Activated T-helper 1 cell treated with anti-CD3 and anti-CD28 coated beads, Interleukin-12 subunit alpha, Interleukin-12 subunit beta, Interleukin-2, Interleukin-4 antibody, amounts not matched to agents 30 ng/mL and 10 ng/mL and 1 ng/mL, durations not matched to agents 14 hours and 24 hours and 36 hours (primary cell): Measurements from ENCODE around the gene MAPK10. TPM values are rescaled to one million over a fixed set of nuclear protein-coding genes. Genes with fewer than 3 reads are reported as not detected.

ENCODE experiments used
- DNase-seq: peaks from one replicate; pipeline ENCODE4 v3.0.0; 2021; ENCODE audit warnings: low spot score
- H3K27ac Mint-ChIP-seq: one replicate; pipeline ENCODE4 v1.8.0; 2021; ENCODE audit warnings: mild to moderate bottlenecking, mixed read lengths
- H3K27me3 Mint-ChIP-seq: one replicate; pipeline ENCODE4 v1.8.0; 2022; ENCODE audit warnings: mild to moderate bottlenecking, moderate library complexity, mixed read lengths; ENCODE audit not compliant: insufficient read depth
- H3K36me3 Mint-ChIP-seq: one replicate; pipeline ENCODE4 v1.8.0; 2021; ENCODE audit warnings: low read depth, mixed read lengths
- H3K4me1 Mint-ChIP-seq: one replicate; pipeline ENCODE4 v1.8.0; 2021; ENCODE audit warnings: low read depth, mixed read lengths
- H3K4me3 Mint-ChIP-seq: one replicate; pipeline ENCODE4 v1.8.0; 2021; ENCODE audit warnings: mild to moderate bottlenecking, moderate library complexity, mixed read lengths
- H3K9me3 Mint-ChIP-seq: one replicate; pipeline ENCODE4 v1.8.0; 2021; ENCODE audit warnings: mixed read lengths
- intact Hi-C: fragments of 100-400 bp; cut with micrococcal nuclease; formaldehyde crosslinking; loops from one replicate; pipeline ENCODE4 v1.15.1; 2024
- total RNA-seq: library from RNA; stranded (reverse); gene quantifications from 2 replicates; pipeline ENCODE4 v1.2.3, GENCODE V29; 2022

Gene MAPK10
- total RNA-seq, 1 donor from 2014 or later: not detected

DNA sequence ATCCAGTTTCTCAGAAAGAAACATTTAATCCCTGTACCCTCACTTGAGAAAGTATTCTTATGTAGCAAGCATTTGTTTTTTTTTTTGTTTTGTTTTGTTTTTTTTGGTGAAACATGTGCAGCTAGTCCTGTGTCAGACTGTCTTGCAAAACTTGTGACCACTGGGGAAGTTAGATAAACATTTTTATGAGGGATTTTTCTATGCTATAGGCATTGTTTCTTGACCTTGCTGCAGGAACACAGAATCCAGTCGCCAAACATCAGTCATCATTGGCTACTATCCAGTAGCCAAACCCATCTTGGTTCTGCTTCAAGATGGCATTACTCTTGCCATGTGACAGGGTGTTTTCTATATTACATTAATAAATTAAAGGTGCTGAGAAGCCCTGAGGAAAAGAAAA, 7.7 kb upstream of the MAPK10 start:
- Mint-ChIP-seq H3K9me3 (peaks cover 2% of the 10 kb centered on the region), H3K27me3 (peaks cover 2% of the 10 kb centered on the region), H3K4me3 (no peak overlapping the region), H3K27ac (no peak overlapping the region), H3K36me3 (no peaks in the 10 kb centered on the region), H3K4me1 (no peaks in the 10 kb centered on the region)
- intact Hi-C loops: no loop called here
- no peak for DNase-seq

DNA sequence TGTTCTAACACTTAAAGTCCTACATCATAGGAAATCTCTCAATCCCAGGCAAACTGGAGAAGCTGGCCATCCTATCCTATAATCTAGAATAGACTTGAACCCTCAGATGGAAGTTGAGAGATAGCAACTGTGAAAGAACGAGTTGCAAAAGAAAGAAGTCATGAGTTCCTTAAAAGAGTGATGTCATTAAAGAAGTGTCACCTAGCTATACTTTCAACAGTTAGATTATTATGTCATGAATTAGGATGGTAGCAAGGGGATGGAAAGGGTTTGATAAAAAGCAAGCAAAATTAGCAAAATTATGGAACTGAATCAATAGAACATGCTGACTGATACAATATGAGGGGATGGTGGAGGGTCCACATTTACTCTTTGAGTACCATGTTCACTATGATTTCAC, 7.1 kb upstream of the MAPK10 start:
- no peak for DNase-seq
- Mint-ChIP-seq H3K27me3 (peaks cover 2% of the 10 kb centered on the region), H3K27ac (no peak overlapping the region), H3K4me3 (no peak overlapping the region), H3K4me1 (no peaks in the 10 kb centered on the region), H3K9me3 (no peaks in the 10 kb centered on the region), H3K36me3 (no peaks in the 10 kb centered on the region)
- intact Hi-C loops: no loop called here

DNA sequence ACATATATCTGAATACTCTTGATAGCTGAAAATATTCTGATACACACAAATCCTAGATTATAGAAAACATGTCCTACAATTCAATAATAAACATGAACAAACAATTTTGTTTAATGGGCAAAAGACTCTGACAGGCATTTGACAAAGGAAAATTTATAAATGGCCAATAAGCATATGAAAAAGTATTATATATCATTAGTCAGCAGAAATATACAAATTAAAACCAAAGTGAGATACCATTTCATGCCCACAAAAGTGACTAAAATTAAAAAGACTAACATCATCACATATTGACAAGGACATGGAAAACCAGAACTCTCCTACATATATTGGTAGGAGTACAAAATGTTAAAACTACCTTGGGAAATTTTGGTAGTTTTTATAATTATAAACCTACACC, 2.7 kb upstream of the MAPK10 start:
- Mint-ChIP-seq H3K4me1 (peaks cover 19% of the 10 kb centered on the region), H3K27ac (no peak overlapping the region), H3K27me3 (peaks cover 6% of the 10 kb centered on the region), H3K4me3 (no peak overlapping the region), H3K36me3 (no peaks in the 10 kb centered on the region), H3K9me3 (no peaks in the 10 kb centered on the region)
- DNase-seq: no peak
- intact Hi-C loops: no loop called here

DNA sequence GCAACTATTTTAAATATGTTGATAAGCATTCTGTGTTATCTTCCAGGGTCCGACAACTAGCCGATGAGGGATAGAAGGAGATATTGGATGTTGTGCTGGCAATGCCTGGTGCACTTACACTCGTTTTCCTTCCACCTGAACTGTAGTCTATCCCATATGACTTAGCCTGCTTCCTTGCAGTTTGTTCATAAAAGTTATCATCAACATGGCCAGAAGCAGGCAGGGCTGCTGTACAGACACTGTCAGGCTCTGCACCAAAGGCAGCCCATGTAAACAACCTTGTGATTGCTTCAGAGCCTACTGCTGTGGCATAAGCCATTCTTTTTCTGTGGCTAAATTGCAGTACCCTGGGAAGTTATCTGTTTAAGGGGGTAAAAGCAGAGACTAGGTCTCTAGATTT, 1.6 kb downstream of the MAPK10 start:
- Mint-ChIP-seq H3K9me3 (no peaks in the 10 kb centered on the region), H3K27ac (no peak overlapping the region), H3K27me3 (peaks cover 9% of the 10 kb centered on the region), H3K4me1 (peaks cover 26% of the 10 kb centered on the region), H3K36me3 (no peaks in the 10 kb centered on the region), H3K4me3 (no peak overlapping the region)
- intact Hi-C loops: no loop called here
- DNase-seq: no peak

DNA sequence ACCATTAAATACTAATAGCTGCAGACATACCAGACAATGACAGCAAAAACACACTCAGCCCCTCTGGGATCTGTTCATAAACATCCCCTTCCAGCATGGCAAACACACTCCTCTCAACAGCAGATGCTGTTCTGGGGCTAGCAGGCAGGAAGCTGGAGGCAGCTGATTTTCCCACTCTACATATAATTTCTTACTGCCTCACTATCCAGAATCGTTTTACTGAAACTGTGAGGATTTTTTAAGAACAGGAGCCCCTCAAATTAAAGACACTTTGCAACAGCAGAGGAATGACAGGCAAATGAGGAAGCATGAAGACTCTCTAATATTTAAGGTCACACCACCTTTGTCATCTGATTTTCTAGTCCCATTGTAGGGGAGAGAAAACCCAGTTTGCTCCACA, 2.2 kb downstream of the MAPK10 start:
- DNase-seq: no peak
- intact Hi-C loops: no loop called here
- H3K27me3 Mint-ChIP-seq: peaks cover 9% of the 10 kb centered on the region
- H3K9me3 Mint-ChIP-seq: no peaks in the 10 kb centered on the region
- H3K4me1 Mint-ChIP-seq: peaks cover 26% of the 10 kb centered on the region
- no peak overlapping the region for H3K4me3 Mint-ChIP-seq
- H3K36me3 Mint-ChIP-seq: no peaks in the 10 kb centered on the region
- H3K27ac Mint-ChIP-seq: no peak overlapping the region

DNA sequence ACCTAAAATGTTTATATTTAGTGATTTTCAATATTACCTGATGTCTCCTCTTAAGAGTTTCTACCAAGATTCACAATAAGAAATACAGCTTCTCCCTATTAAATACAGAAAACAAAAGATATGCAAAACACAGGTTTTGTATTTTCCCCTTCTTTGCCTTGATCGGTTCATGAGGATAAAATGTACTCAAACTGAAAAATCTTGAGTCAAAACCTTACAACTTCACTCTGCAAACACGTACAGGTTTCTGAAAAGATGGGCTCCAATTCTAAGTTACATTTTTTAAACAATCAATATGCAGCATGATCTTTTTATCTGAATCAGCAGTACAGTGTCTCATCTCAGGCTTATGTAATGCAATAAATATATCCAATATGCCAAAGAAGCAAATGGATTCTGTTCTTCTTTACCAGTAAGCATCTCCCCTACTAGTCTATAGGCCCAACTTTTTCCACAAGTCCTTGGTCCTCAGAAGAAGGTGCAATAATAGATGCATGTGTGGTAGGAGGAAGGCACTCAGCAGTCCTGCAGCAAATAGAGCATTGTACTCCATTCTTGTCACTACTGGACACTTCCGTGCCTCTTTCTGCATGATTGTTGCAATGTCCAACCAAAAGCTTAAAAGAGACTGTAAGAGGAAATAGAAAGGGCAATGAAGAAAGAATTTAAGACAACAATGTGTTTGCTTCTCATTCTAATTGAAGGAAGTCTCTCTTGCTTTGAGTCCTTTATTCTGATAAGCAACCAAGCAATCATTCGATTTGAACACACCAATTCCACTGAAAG, 3.2 kb downstream of the MAPK10 start:
- DNase-seq: no peak
- Mint-ChIP-seq H3K36me3 (no peaks in the 10 kb centered on the region), H3K27ac (no peak overlapping the region), H3K9me3 (no peaks in the 10 kb centered on the region), H3K27me3 (peaks cover 9% of the 10 kb centered on the region), H3K4me1 (peaks cover 26% of the 10 kb centered on the region), H3K4me3 (peak overlapping the region; percentile 38)
- intact Hi-C loops: no loop called here

DNA sequence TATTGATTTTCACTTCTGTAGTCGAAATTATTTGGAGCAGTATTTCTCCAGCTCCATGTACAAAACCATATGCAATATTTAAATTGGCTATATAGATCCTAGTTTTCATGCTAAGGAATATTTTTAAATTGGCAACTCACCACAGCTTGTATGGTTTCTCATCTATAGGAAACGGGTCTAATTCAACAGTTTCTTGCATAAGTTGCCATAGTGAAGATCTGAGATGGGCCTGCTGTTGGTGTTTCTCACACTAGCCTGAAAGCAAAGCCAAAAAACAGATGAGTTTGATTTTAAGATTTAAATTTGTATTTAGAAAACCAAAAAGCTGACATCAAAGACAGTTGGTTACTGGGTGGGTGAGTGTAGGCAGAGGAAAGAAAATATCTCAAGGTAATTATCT, 5.5 kb downstream of the MAPK10 start:
- Mint-ChIP-seq H3K27ac (no peak overlapping the region), H3K4me3 (no peak overlapping the region), H3K27me3 (peaks cover 7% of the 10 kb centered on the region), H3K4me1 (peaks cover 10% of the 10 kb centered on the region), H3K9me3 (no peaks in the 10 kb centered on the region), H3K36me3 (no peaks in the 10 kb centered on the region)
- no peak for DNase-seq
- intact Hi-C loops: no loop called here

DNA sequence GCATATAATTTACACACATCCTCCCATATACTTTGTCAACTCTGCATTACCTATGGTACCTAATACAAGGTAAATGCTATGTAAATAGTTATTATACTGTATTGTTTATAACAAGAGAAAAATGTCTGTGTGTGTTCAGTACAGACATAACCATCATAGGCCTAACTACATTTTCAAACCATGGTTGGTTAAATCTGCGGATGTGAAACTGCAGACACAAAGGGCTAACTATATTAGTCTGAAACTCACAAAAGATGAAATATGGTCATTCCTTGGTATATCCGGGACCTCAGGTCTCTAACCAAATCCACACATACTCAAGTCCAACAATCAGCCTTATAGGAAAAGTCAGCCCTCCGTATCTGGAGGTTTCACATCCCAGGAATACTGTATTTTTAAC, 13.5 kb downstream of the MAPK10 start:
- Mint-ChIP-seq H3K27ac (no peak overlapping the region), H3K4me3 (no peak overlapping the region), H3K9me3 (no peaks in the 10 kb centered on the region), H3K36me3 (no peaks in the 10 kb centered on the region), H3K27me3 (peaks cover 5% of the 10 kb centered on the region), H3K4me1 (no peaks in the 10 kb centered on the region)
- intact Hi-C loops: no loop called here
- no peak for DNase-seq

DNA sequence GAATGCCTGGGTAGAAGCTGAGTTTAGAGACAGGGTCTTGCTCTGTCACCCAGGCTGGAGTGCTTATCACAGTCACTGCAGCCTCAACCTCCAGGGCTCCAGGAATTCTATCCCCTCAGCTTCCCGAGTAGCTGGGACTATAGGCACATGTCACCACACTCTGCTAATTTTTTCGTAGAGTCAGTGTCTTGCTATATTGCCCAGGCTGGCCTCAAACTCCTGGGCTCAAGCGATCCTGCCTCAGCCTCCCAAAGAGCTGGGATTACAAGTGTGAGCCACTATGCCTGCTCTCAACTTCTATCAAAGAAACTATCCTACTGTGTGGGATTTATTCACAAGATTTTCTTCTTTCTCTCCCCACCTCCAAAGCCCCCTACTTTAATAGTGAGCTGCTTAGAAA, 15.7 kb downstream of the MAPK10 start:
- intact Hi-C loops: no loop called here
- H3K36me3 Mint-ChIP-seq: no peaks in the 10 kb centered on the region

DNA sequence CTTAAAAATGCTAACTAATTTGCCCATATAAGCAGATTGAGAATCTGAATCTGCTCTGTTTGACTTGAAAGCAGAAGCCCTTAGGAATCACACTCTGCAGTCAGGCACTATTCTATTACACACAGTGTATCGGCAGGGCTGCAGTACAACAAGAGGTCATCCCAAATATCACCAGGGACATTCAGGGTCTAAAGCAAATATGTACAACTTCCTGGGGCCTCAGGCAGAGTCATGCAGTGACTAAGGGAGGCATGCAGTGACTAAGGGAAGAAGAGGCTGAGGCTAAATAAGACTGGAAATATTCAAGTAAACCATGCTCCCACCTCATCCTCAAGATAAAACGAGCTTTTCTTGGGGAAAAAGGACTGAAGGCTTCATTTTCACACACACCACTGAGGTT, 20.9 kb downstream of the MAPK10 start:
- Mint-ChIP-seq H3K9me3 (no peaks in the 10 kb centered on the region), H3K27ac (no peak overlapping the region), H3K4me3 (no peak overlapping the region), H3K4me1 (no peaks in the 10 kb centered on the region), H3K27me3 (peaks cover 2% of the 10 kb centered on the region), H3K36me3 (no peaks in the 10 kb centered on the region)
- DNase-seq: no peak
- intact Hi-C loops: no loop called here

More for the DNA sequence above, 15.7 kb downstream of the MAPK10 start:
- no peaks in the 10 kb centered on the region for H3K4me1 Mint-ChIP-seq
- DNase-seq: no peak
- H3K4me3 Mint-ChIP-seq: no peak overlapping the region
- H3K9me3 Mint-ChIP-seq: no peaks in the 10 kb centered on the region
- no peak overlapping the region for H3K27ac Mint-ChIP-seq
- peaks cover 5% of the 10 kb centered on the region for H3K27me3 Mint-ChIP-seq

DNA sequence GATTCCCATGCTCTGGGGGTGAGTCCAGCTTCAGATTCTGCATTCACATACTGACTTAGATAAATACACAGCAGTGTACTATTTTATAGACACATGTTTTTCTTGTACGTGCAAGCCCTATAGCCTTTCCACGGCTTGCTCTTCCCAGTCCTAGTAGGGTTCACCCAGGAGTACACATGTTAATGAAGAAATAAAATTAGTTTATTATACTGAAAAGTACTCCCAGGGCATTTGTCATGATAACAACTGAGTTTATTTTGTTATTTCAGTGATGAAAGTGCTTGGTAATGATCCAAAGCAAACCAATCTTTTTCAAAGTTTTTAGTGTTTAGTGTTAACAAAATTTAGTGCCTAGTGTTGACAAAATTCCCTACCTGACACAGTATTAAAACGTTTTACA, 21.3 kb downstream of the MAPK10 start:
- intact Hi-C loops: no loop called here
- Mint-ChIP-seq H3K4me1 (no peaks in the 10 kb centered on the region), H3K36me3 (no peaks in the 10 kb centered on the region), H3K27me3 (peaks cover 2% of the 10 kb centered on the region), H3K27ac (no peak overlapping the region), H3K4me3 (no peak overlapping the region), H3K9me3 (no peaks in the 10 kb centered on the region)
- no peak for DNase-seq

DNA sequence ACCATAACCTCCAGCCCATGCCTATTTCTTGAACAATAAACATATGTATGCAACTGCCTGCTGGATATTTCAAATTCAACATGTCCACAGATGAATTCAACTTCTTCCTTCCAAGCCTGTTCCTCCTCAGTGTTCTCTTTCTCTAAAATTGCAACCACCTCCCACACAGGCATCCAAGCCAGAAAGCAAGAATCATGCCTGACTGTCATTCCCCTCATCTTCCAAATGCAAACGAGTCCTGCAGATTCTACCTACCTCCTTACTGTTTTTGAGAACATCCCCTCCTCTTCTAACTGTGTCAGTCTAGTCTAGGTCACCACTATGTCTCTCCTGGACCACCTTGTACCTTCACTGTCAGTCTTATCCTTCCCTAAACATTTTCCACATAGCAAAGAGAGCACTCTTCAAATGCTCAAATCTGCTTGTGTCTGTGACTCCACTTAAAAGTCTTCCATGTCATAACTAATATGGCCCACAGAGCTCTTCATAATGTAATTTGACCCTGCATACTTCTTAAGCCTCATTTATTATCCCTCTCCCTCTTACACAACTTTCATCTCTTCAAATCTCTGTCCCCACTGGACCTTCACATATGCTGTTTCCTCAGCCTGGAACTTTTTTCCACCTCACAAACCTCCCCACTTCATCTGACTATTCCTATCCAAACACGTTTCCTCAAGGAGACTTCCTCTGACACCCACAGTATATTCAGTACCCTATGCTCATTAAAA, 25.7 kb downstream of the MAPK10 start:
- intact Hi-C loops: no loop called here
- Mint-ChIP-seq H3K4me1 (no peaks in the 10 kb centered on the region), H3K27me3 (no peaks in the 10 kb centered on the region), H3K27ac (no peak overlapping the region), H3K4me3 (no peak overlapping the region), H3K36me3 (no peaks in the 10 kb centered on the region), H3K9me3 (no peaks in the 10 kb centered on the region)
- no peak for DNase-seq

DNA sequence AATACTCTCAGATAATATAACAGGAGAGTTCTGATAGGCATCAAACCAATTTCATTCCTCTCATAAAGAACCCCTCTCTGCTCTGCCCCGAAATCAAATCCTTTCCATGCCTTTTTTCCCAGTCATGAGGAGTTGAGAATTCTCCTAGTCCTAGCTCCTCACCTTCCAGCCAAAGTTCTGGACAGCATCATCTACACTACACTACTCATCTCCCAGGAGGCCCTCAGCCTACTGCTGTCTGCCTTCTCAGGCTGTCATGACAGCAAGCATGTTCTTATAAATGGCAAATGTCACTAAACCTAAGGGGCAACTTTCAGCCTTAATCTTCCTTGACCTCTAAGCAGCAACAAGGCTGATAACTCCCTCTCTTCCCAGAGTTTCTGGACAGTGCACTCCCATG, 26.6 kb downstream of the MAPK10 start:
- H3K4me3 Mint-ChIP-seq: no peak overlapping the region
- no peaks in the 10 kb centered on the region for H3K27me3 Mint-ChIP-seq
- intact Hi-C loops: no loop called here
- H3K36me3 Mint-ChIP-seq: no peaks in the 10 kb centered on the region
- H3K27ac Mint-ChIP-seq: no peak overlapping the region
- H3K9me3 Mint-ChIP-seq: no peaks in the 10 kb centered on the region
- no peaks in the 10 kb centered on the region for H3K4me1 Mint-ChIP-seq
- DNase-seq: no peak
